AG09309 (cell line): ENCODE measurements around the gene TCF4.
A peak's percentile ranks its signal among the peaks of the same experiment; 100 is the strongest.

Experiments
- DNase-seq: peaks from one replicate; pipeline ENCODE4 v3.0.0-alpha.2; 2010; ENCODE audit warnings: low read depth
- H3K4me3 ChIP-seq: 2 replicates; pipeline ENCODE4 v1.5.1; 2011; ENCODE audit warnings: mild to moderate bottlenecking, low read depth, low read length, moderate library complexity; ENCODE audit not compliant: control insufficient read depth
- CTCF ChIP-seq: IDR thresholded peaks from 2 replicates; pipeline ENCODE4 v1.5.1; 2011; ENCODE audit warnings: mild to moderate bottlenecking, low read depth, low read length, inconsistent platforms; ENCODE audit not compliant: insufficient read depth, control insufficient read depth; ENCODE audit errors: missing control alignments

The TCF4 gene

GRCh38 chr18:55319459-55320193 is 268.4 kb downstream of the TCF4 start:
- no peak for TF ChIP-seq CTCF
- peak overlapping the region; percentile 55; the same call in 1 of the 2 replicates for H3K4me3 ChIP-seq
- DNase-seq: peak; percentile 63

- DNase-seq: no peak
- TF ChIP-seq CTCF: no peak
- peak overlapping the region; percentile 32 for H3K4me3 ChIP-seq
These were observed 269.0 kb downstream of the TCF4 start for GRCh38 chr18:55318951-55319441.

GRCh38 chr18:55317864-55318263 is 270.1 kb downstream of the TCF4 start:
- no peak for TF ChIP-seq CTCF
- no peak for DNase-seq
- H3K4me3 ChIP-seq: no peak overlapping the region; the same call in 1 of the 2 replicates

- TF ChIP-seq CTCF: no peak
- no peak overlapping the region for H3K4me3 ChIP-seq
- no peak for DNase-seq
These were observed 270.7 kb downstream of the TCF4 start for GRCh38 chr18:55317324-55317723.

GRCh38 chr18:55316486-55317184 is 271.4 kb downstream of the TCF4 start:
- no peak for DNase-seq
- TF ChIP-seq CTCF: no peak
- H3K4me3 ChIP-seq: no peak overlapping the region

- TF ChIP-seq CTCF: no peak
- no peak overlapping the region for H3K4me3 ChIP-seq
- no peak for DNase-seq
These were observed 273.3 kb downstream of the TCF4 start for GRCh38 chr18:55314615-55315237.
